GM21723 (cell line): ENCODE data around the gene NAGA.
"Not testable (repeated sequence)": the region's sequence is repeated elsewhere in the genome, so short reads cannot be mapped to it uniquely, and the experiment has no call there.

Experiments used
- ATAC-seq: cut with Tn5 transposase; IDR thresholded peaks from one replicate; pipeline ENCODE4 v1.9.1; 2021; ENCODE audit warnings: mild to moderate bottlenecking, moderate library complexity; ENCODE audit not compliant: unreplicated experiment

Gene NAGA

GRCh38 chr22:42070517-42071422, at the start of gene NAGA:
TSS of gene NAGA (minus strand) at chr22:42070812. CDS start at chr22:42070297, 515 bp downstream.
- ATAC-seq = peak; percentile 85

DNA sequence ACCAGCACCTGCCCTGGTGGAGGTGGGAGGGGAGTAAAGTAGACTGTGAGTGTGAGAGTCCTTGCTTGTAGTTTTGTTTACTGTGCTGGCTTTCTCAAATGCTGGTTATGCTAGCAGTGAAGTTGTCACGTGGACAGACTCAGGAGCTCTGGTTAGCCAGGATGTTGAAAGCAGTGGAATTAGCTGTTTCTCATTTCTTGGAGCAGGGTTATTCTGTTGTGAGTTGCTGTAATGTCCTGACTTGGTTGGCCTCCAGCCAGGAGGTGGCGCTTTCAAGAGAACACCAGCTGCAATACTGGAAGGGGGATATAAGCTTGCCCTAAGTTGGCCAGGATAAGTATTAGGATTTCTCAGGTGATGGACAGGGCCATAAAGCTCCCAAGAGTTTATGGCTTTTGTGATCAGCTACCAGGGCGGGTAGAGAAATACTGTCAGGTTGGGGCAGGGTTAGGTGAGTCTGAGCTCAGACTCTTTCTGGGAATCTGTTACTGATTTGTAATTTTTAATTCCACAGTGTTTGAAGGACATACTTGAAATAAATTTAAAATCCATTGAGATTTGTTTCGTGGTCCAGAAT, 46.3 kb upstream of the NAGA start:
- ATAC-seq = no peak

DNA sequence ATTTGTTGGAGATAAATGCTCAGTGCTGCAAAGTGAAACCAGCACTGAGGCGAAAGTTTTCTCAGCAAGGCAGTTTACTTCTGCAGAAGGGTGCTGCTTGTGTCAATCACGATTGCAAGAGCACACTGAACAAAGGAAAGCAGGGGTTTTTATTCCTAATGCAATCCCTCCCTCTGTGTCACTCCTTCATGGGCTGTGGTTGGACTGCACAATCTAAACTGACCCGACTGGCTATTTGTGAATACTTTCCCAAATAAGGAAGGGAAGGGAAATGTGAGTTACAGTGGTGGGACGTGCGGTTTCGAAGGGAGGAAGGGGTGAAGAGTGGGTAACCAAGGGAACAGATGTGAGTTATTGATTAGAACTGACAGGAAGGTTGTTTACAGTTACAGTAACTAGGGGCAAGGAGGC, 44.8 kb upstream of the NAGA start:
- not testable (repeated sequence) for ATAC-seq

DNA sequence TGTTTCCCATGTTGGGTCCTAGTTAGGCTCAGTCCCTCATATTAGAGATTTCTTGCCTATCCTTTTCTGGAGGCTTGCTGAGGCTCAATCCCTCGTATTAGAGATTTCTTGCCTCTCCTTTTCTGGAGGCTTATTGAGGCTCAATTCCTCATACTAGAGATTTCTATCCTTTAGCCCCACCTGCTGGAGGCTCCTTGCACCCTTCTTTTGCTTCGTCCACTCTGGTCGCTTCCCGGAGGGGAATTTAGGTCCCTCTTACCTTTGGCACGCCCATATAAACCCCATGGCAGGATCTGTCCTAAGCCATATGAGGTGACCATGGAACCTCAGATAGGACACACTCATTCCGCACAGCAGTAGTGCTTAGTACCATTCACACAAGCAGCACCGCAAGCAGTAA, 44.1 kb upstream of the NAGA start:
- no peak for ATAC-seq

DNA sequence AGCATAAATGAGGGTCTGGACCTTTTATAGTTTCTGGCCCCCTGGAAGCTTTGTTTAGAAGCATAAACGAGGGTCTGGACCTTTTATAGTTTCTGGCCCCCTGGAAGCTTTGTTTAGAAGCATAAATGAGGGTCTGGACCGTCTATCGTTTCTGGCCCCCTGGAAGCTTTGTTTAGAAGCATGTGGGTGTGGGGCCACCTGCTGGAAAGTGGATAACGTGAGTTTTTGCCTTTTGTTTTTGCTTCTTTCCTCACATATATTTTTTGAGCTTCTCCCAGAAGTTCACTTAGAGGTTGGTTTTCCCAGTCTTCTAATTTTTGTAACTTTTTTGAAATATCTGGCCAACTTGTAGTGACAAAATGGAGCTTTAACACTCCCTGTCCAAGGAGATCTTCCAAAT, 42.2 kb upstream of the NAGA start:
- not testable (repeated sequence) for ATAC-seq

DNA sequence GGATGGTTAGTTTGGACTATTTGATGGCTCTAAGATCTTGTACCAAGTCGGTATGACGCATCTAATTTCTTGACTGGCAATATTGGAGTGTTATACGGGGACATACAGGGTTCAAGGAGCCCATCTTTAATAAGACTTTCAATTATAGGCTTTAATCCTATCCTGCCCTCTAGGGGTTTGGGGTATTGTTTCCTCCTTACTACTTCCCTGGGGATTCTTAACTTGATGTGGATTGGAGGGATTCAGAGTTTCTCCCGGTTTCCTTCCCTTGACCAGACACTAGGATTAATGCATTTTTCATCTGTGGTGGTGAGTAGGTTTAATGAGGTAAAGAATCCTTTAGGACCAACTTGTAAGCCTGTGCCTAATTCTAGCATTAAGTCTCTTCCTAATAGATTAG, 41.2 kb upstream of the NAGA start:
- no peak for ATAC-seq

DNA sequence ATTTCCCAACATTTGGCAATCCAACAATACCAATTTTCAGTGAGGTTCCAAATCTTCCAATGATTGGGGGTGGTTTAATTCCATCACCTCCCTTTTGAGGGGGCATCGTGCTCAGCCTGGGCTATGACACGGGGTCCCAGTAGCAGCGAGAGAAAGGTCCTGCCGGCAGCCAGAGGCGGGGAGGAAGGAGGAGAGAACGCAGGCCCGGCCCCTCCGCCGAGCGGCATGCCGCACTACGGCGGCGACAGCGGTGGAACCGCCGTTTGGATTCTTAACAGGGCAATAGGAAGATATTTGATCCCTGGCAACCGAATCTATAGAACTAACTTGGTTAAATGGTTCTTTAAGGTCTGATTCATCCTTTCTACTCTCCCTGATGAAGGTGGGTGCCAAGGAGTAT, 38.2 kb upstream of the NAGA start:
- no peak for ATAC-seq

GRCh38 chr22:42104332-42104860, 33.8 kb upstream of the NAGA start:
- ATAC-seq = not testable (repeated sequence)

DNA sequence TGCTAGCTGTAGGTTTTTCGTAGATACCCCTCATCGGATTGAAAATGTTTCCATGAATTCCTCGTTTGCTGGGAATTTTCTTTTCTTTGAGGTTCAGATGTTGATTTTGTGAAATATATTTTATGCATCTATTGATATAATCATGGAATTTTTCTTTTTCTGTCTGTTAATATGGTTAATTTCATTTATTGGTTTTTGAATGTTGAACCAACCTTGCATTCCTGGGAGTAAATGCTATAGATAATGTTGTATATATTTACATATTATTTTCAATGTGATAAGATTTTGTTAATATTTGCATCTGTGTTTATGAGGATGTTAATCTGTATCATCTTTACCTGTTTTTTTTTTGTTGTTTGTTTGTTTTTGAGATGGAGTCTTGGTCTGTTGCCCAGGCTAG, 30.6 kb upstream of the NAGA start:
- no peak for ATAC-seq

GRCh38 chr22:42091455-42091782, 20.8 kb upstream of the NAGA start:
- ATAC-seq = no peak

DNA sequence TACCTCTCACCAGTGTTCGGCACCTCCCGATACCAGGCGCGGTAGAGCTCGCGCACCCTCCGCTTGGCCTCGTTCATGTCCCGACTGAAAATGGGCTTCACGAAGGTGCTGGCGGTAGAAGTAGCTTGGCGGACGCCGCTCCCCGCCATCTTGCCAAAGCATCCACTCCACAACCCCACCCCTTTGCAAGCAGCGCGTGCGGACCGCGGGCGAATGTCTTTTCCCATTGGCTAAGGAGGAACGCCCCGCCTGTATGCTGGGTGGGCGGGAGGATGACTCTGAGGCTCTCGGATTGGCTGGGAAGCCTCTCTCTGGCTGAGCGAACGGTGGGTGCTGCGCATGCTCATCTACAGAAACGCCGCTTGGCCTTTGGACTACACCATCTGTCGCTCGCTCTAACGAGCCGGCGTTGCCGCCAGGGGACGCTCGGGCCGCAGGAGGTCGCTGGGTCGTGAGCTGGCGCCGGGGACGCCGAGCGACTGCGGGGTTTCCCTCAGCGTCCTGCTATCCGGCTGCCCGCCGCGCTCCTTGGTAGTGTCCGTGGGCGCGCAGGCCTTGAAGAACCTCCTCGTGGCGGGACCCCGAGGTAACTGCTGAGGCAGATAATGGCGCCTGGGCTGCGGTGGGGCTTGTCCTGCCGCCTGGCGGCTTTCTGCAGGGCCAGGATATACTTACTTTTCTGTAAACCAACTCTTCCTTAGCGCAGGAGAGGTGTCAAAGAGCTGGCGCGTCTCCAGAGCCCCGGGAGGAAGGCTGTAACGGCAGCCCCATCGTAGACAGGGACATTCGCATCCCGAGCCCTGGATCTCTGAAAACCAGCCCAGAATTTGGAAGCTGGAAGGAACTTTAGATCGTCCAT, 20.2 kb upstream of the NAGA start, which contains the start of gene NDUFA6:
NDUFA6 (minus strand) TSS at position 177 of the 859 bp plus-strand sequence; CDS start at position 149, 28 bp downstream.
- peak; percentile 93 for ATAC-seq

- ATAC-seq = no peak
Observed at GRCh38 chr22:42086051-42086450, 15.4 kb upstream of the NAGA start.

- ATAC-seq = no peak
Observed at GRCh38 chr22:42084874-42085273, 14.3 kb upstream of the NAGA start.

- ATAC-seq = no peak
Observed at GRCh38 chr22:42083119-42083518, 12.5 kb upstream of the NAGA start.

- ATAC-seq = no peak
Observed at GRCh38 chr22:42080287-42080686, 9.7 kb upstream of the NAGA start.

DNA sequence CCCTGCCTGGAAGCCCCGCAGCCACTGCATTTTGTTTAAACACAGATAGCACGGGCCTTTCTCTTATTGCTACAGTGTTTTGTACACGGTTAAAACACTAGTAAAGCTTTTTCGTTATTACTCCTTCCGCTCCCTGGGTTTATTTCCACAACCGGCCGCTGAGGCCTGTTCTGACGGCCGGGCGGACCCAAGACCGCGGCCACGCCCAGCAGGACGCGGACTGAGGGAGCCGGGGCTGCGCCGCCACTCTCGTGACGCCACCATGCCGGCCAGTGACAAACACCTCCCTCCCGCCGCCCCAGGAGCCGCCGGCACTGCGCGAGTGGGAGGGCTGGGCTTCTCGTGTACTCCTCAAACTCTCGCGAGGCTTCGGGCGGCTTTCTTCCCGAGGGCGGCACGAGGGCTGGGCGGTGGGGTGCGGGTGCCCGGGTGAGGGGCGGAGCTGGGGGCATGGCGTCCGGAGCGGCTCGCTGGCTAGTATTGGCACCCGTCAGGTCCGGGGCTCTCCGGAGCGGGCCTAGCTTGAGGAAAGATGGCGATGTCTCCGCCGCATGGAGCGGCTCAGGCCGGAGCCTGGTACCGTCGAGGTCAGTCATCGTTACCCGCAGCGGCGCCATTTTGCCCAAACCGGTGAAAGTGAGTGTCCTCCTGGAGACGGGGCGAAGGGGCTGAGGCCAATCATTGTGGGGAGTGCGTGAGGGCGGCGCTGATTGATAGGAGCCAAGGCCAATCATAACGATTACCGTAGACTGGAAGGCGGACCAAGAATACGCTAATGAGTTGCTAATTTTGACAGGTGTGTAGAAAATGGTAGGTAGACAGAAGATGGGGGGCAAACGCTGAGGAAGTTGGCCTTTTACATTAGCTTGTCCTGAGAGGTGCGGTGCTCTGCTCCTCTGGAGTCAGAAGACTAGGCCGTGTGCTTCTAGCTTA, 9.0 kb upstream of the NAGA start, which contains the start of gene SMDT1:
SMDT1 (plus strand) TSS at position 382 of the 933 bp plus-strand sequence; CDS start at position 451, 69 bp downstream.
- ATAC-seq = peak; percentile 76

DNA sequence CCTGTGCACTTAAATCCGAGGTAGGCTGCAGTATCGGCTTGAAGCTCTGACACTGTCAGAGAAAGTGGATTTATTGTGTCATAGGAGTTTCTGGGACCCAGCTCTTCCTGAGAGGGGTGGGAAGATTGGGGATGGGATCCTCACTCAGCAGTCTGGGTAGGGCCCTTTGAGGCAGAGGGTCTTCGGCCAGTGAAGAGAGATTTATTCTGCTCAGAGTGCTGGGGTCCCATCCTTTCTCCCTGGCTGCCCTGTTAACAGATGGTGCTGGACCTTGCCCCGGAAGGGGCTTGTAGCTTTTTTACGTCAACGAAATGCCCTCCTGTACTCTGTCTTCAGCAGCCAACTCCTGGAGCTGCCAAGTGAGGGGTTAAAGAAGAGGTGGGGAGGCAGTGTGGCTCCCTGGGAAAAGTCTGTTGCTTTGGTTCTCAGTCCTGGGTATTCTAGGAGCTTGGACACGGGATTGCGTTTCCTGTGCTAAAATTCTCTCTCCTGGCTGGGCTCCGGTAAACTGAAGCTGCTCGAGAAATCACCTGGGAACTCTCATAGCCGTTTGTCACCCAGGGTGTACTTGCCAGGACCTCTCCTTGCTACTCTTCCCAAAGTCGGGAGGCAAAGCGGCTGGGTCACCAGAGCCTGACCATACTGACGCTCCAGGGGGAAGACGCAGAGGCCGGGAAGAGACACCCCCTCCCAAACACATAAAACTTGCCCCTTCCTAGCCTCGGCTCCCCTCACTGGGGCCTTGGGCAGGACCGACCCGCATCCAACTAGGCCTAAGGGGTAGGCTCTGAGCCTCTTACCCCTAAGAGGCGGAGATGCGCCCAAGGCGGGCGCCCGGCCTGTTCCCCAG, 8.1 kb upstream of the NAGA start:
- peak; percentile 12 for ATAC-seq

DNA sequence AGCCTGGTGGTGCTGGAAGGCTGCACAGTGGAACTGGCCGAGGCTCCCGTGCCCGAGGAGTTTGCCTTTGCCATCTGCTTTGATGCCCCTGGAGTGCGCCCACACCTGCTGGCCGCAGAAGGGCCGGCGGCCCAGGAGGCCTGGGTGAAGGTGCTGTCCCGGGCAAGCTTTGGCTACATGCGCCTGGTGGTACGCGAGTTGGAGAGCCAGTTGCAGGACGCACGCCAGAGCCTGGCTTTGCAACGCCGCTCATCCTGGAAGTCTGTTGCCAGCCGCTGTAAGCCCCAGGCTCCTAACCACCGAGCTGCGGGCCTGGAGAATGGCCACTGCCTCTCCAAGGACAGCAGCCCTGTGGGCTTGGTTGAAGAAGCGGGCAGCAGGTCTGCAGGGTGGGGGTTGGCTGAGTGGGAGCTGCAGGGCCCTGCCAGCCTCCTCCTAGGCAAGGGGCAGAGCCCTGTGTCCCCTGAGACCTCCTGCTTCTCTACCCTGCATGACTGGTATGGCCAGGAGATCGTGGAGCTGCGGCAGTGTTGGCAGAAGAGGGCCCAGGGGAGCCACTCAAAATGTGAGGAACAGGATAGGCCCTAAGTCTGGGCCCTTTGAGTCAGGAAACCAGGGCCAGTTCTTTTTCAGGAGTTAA, 7.0 kb upstream of the NAGA start:
- ATAC-seq = no peak
